ENCODE measurements around the gene ZNF341. TPM values are rescaled to one million over a fixed set of nuclear protein-coding genes. Genes with fewer than 3 reads are reported as not detected.

ZNF341 gene
- total RNA-seq, 1 donor from 2014 or later: 2.1 TPM

DNA sequence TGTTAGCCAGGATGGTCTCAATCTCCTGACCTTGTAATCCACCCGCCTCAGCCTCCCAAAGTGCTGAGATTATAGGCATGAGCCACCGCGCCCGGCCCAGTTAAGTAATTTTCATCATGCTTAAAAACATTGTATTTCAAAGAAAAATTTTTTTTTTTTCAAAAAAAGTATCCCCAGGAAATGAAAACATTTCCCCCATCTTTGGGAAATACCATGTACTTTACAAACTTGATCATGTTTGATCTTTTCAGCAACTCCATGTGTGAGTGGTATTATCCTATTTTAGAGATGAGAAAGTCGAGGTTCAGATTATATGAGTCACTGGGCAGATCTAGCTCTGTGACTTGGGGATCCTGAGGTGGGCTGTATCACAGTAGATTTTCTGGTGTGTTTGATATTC is 91.2 kb downstream of the ZNF341 start:
- DNase-seq (ENCODE audit: low read depth): no peak

DNA sequence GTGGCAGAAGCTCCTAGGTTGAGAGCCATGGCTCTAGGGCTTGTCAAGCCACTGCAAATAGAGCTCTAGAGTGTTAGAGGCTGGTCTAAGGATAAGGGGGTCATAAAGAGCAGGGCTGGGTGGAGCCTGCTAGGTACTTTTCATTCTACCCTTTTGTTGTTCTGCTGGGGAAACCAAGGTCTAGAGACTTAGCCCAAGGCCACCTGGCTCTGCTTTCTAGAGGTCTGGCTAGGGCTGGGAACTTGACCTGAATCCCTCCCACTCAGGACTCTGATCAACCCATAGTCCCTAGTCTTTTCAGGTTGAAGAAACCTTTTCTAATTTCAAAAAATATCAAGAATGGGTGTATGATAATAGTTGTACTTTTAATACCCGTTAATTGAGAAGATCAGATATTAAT is 93.1 kb downstream of the ZNF341 start:
- DNase-seq (ENCODE audit: low read depth): no peak

- DNase-seq (ENCODE audit: low read depth): no peak
Observed at GRCh38 chr20:33825340-33826269, 93.8 kb downstream of the ZNF341 start.

DNA sequence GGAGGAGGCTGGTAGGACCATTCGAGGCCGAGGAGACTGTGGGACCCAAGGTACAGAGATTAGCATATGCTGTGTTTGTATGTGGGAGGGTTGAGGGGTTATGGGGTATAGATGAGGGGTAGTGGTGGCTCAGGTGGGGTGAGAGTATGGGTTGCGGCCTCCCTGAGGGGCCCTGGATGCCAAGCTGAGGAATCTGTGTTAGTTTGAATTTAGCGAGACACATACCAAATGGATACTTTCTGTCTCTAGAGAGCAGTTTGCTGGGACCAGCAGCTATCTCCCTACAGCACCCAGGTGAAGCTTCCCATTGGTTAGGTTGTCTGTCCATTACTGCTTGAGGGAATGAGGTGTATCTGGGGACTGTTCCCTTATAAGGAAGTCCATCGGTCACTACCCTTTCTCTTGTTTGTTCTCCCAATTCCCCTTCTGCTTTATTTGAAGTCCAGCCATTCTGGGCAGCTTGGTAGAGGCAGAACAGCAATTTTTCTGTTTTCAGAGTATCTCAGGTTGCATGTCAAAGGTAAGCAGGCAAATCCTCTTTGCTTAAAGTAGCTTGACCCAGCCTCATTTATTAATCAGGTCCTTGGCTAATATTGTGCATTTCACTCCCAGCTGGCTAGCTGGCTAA is 94.6 kb downstream of the ZNF341 start:
- DNase-seq (ENCODE audit: low read depth): peak; percentile 25

DNA sequence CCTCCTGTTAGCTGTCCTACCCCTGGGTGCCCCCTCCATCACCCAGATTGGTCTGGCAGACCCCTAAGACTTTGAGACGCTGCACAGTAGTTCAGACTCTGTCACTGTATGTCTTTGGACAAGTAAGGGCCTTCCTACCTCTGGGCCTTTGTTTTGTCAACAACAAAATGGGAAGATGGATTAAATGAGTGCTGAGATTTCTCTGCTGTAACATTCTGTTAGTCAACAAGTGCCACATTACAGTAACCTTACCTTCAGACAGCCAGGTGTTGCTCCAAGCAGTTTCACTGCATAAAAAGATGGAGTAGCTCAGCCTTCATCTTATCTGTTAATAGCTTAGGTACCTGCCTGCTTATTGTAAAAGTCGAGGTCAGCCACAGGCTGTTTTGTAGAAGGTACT is 95.3 kb downstream of the ZNF341 start:
- DNase-seq (ENCODE audit: low read depth): no peak

- DNase-seq (ENCODE audit: low read depth): no peak
Observed at GRCh38 chr20:33827634-33828325, 96.0 kb downstream of the ZNF341 start.

- no peak for DNase-seq (ENCODE audit: low read depth)
Observed at GRCh38 chr20:33828326-33828844, 96.6 kb downstream of the ZNF341 start.

DNA sequence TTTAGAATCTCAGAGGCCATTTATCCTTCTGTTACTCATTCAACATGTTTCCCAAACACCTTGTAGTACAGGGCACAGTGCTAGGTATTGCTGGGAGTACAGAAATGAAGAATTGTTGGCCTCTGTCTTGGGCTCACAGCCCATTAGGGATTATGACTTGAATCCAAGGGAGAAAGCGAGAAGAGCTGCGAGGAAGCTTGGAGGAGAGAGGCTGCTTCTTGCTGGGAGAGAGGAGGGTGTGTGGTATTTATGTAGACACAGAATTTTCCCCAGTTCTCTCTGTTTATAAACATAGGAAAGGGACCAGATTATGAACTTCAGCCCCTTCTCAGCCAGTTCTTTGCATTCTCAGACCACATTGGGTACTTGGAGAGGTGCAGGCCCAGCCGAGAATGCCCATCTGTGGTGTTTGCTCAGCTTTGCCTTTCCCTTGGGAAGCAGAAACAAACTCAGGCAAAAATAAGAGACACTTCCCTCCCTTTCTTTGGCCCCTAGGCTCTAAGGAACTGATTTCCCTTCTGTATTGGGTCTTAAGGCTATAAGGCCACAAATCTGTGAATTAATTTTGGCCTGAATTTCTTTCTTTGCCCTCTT is 97.3 kb downstream of the ZNF341 start:
- no peak for DNase-seq (ENCODE audit: low read depth)

- DNase-seq (ENCODE audit: low read depth): no peak
Observed at GRCh38 chr20:33829636-33830035, 97.8 kb downstream of the ZNF341 start.

GRCh38 chr20:33830371-33830770 is 98.6 kb downstream of the ZNF341 start:
- DNase-seq (ENCODE audit: low read depth): no peak

DNA sequence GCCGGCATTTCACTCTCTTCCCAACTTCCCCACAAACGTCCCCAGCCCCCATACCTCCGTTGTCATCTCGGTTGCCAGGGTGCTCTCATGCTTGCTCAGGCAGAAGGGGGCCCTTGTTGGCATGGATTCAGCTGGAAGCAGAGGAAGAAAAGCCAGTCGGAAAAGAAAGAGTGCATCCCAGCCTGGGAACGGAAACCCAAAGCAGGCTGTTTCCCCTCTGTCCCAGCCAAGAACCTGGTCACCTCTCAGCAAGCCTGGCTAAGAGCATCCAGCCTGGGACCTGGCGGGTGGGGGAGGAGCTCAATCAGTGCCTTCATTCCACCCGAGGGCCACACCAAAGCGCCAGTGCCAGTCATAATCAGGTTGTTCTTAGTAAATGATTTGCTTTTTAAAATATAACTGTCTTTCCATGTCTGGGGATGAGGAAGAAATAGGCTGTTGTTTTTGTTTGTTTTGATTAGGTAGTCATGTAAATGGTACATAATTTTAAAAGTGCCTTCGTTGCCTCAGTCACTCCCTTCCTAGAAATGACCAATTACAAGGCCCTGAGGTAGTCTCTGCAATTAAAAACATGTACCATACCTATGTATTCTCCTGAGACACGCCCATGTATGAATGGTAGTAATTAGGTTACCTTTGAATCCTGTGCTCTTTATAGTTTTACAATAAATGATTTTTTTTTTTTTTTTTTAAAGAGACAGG is 100.5 kb downstream of the ZNF341 start:
- DNase-seq (ENCODE audit: low read depth): peak; percentile 33

- DNase-seq (ENCODE audit: low read depth): no peak
Observed at GRCh38 chr20:33833333-33833732, 101.5 kb downstream of the ZNF341 start.

GRCh38 chr20:33835615-33836172 is 103.9 kb downstream of the ZNF341 start:
- no peak for DNase-seq (ENCODE audit: low read depth)

DNA sequence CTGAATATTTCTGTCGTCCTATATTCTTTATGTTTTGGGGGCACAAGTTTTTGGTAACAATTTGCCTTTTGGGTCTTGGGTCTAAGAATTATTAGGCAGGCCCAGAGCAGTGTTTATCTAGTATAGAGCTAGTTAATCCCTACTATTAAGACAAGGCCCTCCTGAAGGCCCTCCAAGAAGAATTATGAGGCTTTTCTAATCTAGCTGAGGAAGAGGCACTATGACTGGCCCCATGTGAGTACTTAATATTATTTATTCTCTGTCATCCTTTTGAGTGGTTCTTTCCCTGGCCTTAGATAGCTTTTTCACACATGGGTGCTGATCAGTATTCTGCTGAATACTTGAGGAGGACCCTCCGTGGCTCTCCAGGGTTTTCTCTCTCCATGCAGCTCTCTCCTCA is 104.5 kb downstream of the ZNF341 start:
- DNase-seq (ENCODE audit: low read depth): no peak

GRCh38 chr20:33837096-33837830 is 105.5 kb downstream of the ZNF341 start:
- no peak for DNase-seq (ENCODE audit: low read depth)

DNA sequence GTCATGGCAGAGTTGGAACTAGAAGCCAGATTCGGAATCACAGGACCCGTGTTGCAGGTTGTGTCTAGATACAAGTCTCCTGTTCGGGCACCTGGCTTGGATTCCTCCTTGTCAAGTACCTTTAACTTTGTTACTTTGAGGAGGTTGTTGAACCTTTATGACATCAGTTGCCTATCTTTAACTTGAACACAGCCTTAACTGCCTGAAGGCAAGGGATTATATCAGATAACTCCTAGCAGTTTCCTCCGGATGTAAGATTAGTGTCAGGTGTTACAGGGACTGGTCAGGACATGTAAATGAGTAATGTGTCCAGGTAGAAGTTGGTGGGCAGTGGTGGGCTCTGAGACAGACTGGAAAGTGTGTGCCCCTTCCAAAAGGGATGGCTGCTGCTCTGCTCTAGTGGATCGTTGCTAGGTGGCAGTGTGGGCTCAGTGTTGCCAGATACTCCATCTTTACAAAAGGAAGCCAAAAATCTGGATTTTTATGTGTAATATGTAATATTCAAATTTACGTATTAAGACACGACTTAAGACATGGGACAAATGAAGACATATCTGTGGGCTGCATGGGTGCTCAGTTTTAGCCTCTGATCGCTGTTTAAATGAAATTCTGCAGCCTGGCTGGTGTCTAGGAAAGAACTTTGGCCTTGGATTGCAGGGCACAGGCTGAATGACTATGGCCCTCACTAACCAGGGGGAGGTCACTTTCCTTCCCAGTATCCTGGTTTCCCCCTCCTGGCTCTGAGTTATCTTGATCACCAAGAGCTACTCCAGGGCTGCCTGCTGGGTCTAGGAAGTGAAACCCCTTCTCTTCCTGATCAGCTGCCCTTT is 106.5 kb downstream of the ZNF341 start:
- DNase-seq (ENCODE audit: low read depth): no peak

- DNase-seq (ENCODE audit: low read depth): no peak
Observed at GRCh38 chr20:33839591-33839990, 107.8 kb downstream of the ZNF341 start.

DNA sequence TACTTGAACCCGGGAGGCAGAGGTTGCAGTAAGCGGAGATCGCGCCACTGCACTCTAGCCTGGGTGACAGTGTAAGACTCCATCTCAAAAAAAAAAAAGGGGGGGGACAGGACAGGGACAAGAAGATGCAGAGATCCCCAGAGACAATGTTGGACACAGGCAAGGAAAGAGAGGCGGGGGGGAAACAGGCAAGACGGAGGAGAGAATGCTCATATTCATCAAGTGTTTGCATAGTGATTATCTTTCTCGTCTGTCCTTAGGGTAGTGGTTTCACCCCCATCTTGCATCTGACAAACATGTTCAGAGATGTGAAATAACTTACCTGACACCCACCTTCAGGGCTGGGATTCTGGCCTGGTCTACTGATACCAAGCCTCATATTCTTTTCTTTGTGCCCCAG is 108.4 kb downstream of the ZNF341 start:
- no peak for DNase-seq (ENCODE audit: low read depth)

- no peak for DNase-seq (ENCODE audit: low read depth)
Observed at GRCh38 chr20:33840759-33841435, 109.1 kb downstream of the ZNF341 start.
